Ishikawa (cell line): ENCODE data around the gene FOXN3.

Experiments used
- CEBPB ChIP-seq: IDR thresholded peaks from 2 replicates; pipeline ENCODE4 v1.6.1; 2012
- CREB1 ChIP-seq: IDR thresholded peaks from 2 replicates; pipeline ENCODE4 v1.6.1; 2012; ENCODE audit warnings: low read depth
- EGR1 ChIP-seq: IDR thresholded peaks from 2 replicates; pipeline ENCODE4 v1.6.1; 2012
- EP300 ChIP-seq: IDR thresholded peaks from 2 replicates; pipeline ENCODE4 v1.6.1; 2012; ENCODE audit warnings: borderline replicate concordance
- FOXM1 ChIP-seq: IDR thresholded peaks from 2 replicates; pipeline ENCODE4 v1.6.1; 2012; ENCODE audit warnings: low read depth, borderline replicate concordance
- MAX ChIP-seq: IDR thresholded peaks from 2 replicates; pipeline ENCODE4 v1.6.1; 2012
- NFIC ChIP-seq: IDR thresholded peaks from 2 replicates; pipeline ENCODE4 v1.6.1; 2012
- RAD21 ChIP-seq: IDR thresholded peaks from 2 replicates; pipeline ENCODE4 v1.6.1; 2012; ENCODE audit warnings: low read depth
- REST ChIP-seq: IDR thresholded peaks from 2 replicates; pipeline ENCODE4 v1.6.1; 2012; ENCODE audit warnings: low read depth, mild to moderate bottlenecking
- TAF1 ChIP-seq: IDR thresholded peaks from 2 replicates; pipeline ENCODE4 v1.6.1; 2012; ENCODE audit warnings: low read depth, mild to moderate bottlenecking
- TCF12 ChIP-seq: IDR thresholded peaks from 2 replicates; pipeline ENCODE4 v1.6.1; 2012; ENCODE audit warnings: low read depth
- TEAD4 ChIP-seq: IDR thresholded peaks from 2 replicates; pipeline ENCODE4 v1.6.1; 2012
- YY1 ChIP-seq: IDR thresholded peaks from 2 replicates; pipeline ENCODE4 v1.6.1; 2012; ENCODE audit warnings: low read depth
- ZBTB7A ChIP-seq: IDR thresholded peaks from 2 replicates; pipeline ENCODE4 v1.6.1; 2012; ENCODE audit warnings: low read depth
- TF ChIP-seq, protein P1 (sequence below): IDR thresholded peaks from 2 replicates; pipeline ENCODE4 v1.6.1; 2012

FOXN3 gene

GRCh38 chr14:89162586-89162985 is 254.4 kb downstream of the FOXN3 start:
- TF ChIP-seq TCF12 (no peak), CEBPB (no peak), RAD21 (no peak), YY1 (no peak), ZBTB7A (no peak), MAX (no peak), EGR1 (no peak), FOXM1 (no peak), CREB1 (no peak), EP300 (no peak), TEAD4 (no peak)
- TF ChIP-seq, protein P1, sequence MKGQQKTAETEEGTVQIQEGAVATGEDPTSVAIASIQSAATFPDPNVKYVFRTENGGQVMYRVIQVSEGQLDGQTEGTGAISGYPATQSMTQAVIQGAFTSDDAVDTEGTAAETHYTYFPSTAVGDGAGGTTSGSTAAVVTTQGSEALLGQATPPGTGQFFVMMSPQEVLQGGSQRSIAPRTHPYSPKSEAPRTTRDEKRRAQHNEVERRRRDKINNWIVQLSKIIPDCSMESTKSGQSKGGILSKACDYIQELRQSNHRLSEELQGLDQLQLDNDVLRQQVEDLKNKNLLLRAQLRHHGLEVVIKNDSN = no peak

GRCh38 chr14:89160437-89160836 is 256.6 kb downstream of the FOXN3 start:
- TF ChIP-seq ZBTB7A = no peak
- no peak for TF ChIP-seq MAX
- TF ChIP-seq CREB1 = no peak
- TF ChIP-seq EGR1 = no peak
- no peak for TF ChIP-seq YY1
- no peak for TF ChIP-seq NFIC
- TF ChIP-seq TCF12 = no peak
- no peak for TF ChIP-seq RAD21
- TF ChIP-seq CEBPB = no peak
- TF ChIP-seq REST = no peak
- TF ChIP-seq FOXM1 = no peak
- no peak for TF ChIP-seq TEAD4
- TF ChIP-seq TAF1 = no peak
- TF ChIP-seq, protein P1 = no peak

GRCh38 chr14:89158701-89159100 is 258.3 kb downstream of the FOXN3 start:
- TF ChIP-seq TEAD4 (no peak), YY1 (no peak), MAX (no peak), CREB1 (no peak), REST (no peak), EP300 (no peak), TCF12 (no peak), TAF1 (no peak), RAD21 (no peak), EGR1 (no peak), CEBPB (no peak), NFIC (no peak), ZBTB7A (no peak), FOXM1 (no peak)
- TF ChIP-seq, protein P1 = no peak

- TF ChIP-seq FOXM1 (no peak), TCF12 (no peak), MAX (no peak), ZBTB7A (no peak), RAD21 (no peak), CEBPB (no peak), NFIC (no peak), EP300 (no peak), CREB1 (no peak), TEAD4 (no peak), EGR1 (no peak)
- TF ChIP-seq, protein P1 = no peak
These were observed 261.5 kb downstream of the FOXN3 start for GRCh38 chr14:89155491-89155890.

DNA sequence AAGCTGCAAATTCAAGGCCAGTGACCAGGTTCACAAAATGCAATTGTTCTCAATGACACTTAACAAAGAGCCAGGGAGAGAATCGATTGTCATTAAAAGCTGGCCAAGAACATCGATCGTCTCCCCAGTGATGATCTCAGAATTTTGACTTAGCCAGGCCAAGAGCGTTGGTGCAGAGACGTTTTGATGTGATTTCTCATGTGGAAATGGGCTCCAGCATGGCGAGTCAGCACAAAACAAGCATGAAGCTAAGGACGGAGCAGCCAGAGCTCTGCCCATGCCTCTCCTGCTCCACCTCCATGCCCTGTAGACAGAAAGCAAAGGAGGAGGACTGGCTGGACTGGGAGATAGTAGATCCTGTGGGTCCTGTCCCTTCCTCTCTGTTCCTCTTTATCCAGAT is 270.8 kb downstream of the FOXN3 start:
- TF ChIP-seq TAF1 (no peak), TEAD4 (no peak), CEBPB (no peak), MAX (no peak), EP300 (no peak), EGR1 (no peak), NFIC (no peak), YY1 (no peak), TCF12 (no peak), FOXM1 (no peak), ZBTB7A (no peak), REST (no peak), CREB1 (no peak), RAD21 (no peak)
- TF ChIP-seq, protein P1 = no peak
